Fibroblast of lung (primary cell): Measurements from ENCODE around the gene TMX4.

Source experiments
- CTCF ChIP-seq, 2 donors: IDR thresholded peaks in 1 of 2; conservative IDR thresholded peaks in 1 of 2; 1 replicate in 1 of 2; 2 replicates in 1 of 2; pipeline ENCODE4 v1.5.1; 2011 to 2012; ENCODE audit warnings: low read length in 2 of 2, control low read depth in 1 of 2, inconsistent platforms in 1 of 2, low read depth in 1 of 2, mild to moderate bottlenecking in 1 of 2
- EZH2 ChIP-seq: IDR thresholded peaks from 2 replicates; pipeline ENCODE4 v1.5.1; 2012; ENCODE audit warnings: low read length, control low read depth, mild to moderate bottlenecking; ENCODE audit errors: missing control alignments

- TF ChIP-seq CTCF (conservative IDR thresholded peaks at IDR 0.05 in 1 of 2, IDR thresholded peaks at IDR 0.05 in 1 of 2; ENCODE audit: low read depth in 1 of 2, low read length in 2 of 2) (no peak), EZH2 (no peak)
Observed at GRCh38 chr20:8000796-8001195, 18.8 kb downstream of the TMX4 start.
